ENCODE data around the gene CHST8.

GRCh38 chr19:33804021-33804799 lies 182.5 kb downstream of the CHST8 start:
- no peak for TF ChIP-seq CTCF (IDR thresholded peaks at IDR 0.05)
- TF ChIP-seq POLR2AphosphoS5 (IDR thresholded peaks at IDR 0.05; ENCODE audit: insufficient read depth in 1 of 2, low read depth in 1 of 2) = peak; percentile 17 to 70
